Measurements from ENCODE around the gene GAGE10.

GAGE10 gene

GRCh38 chrX:49271341-49271740, 32.1 kb upstream of the GAGE10 start:
- TF ChIP-seq, protein P1, sequence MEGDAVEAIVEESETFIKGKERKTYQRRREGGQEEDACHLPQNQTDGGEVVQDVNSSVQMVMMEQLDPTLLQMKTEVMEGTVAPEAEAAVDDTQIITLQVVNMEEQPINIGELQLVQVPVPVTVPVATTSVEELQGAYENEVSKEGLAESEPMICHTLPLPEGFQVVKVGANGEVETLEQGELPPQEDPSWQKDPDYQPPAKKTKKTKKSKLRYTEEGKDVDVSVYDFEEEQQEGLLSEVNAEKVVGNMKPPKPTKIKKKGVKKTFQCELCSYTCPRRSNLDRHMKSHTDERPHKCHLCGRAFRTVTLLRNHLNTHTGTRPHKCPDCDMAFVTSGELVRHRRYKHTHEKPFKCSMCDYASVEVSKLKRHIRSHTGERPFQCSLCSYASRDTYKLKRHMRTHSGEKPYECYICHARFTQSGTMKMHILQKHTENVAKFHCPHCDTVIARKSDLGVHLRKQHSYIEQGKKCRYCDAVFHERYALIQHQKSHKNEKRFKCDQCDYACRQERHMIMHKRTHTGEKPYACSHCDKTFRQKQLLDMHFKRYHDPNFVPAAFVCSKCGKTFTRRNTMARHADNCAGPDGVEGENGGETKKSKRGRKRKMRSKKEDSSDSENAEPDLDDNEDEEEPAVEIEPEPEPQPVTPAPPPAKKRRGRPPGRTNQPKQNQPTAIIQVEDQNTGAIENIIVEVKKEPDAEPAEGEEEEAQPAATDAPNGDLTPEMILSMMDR (IDR thresholded peaks at IDR 0.05) = no peak
- Histone ChIP-seq H3K4me1 (ENCODE audit: control insufficient read depth in 1 of 2, insufficient read depth in 1 of 2, low read depth in 1 of 2, low read length in 1 of 2) (peaks cover 18 to 37% of the 10 kb centered on the region in 2 experiments), H3K4me3 (ENCODE audit: low read depth in 1 of 2, low read length in 1 of 2) (no peak overlapping the region), H3K27me3 (no peaks in the 10 kb centered on the region), H3K36me3 (no peaks in the 10 kb centered on the region), H3K9me3 (no peaks in the 10 kb centered on the region), H3K27ac (no peak overlapping the region)

DNA sequence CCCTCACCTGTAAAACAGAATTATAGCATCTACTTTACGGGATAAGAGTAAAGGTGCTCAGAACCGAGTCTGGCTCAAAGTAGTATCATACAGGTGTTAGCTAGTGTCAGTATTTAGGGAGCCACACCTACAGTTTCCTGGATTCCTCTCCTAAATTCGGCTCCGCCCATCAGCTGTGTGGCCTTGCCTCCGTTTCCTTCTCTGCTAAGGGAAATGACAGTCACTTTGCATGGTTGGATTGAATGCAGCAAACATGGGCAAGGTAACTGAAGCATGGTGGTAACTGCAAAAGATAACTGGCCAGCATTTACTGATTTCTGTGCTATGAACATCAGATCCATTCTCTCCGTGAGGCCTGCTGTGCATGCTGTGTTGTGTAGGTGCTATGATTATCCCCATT, 31.0 kb upstream of the GAGE10 start:
- Histone ChIP-seq H3K36me3 (no peaks in the 10 kb centered on the region), H3K4me3 (ENCODE audit: low read depth in 1 of 2, low read length in 1 of 2) (no peak overlapping the region), H3K27ac (no peak overlapping the region), H3K4me1 (ENCODE audit: control insufficient read depth in 1 of 2, insufficient read depth in 1 of 2, low read depth in 1 of 2, low read length in 1 of 2) (peaks cover 18 to 37% of the 10 kb centered on the region in 2 experiments), H3K27me3 (no peaks in the 10 kb centered on the region), H3K9me3 (no peaks in the 10 kb centered on the region)
- TF ChIP-seq, protein P1 (IDR thresholded peaks at IDR 0.05) = no peak

DNA sequence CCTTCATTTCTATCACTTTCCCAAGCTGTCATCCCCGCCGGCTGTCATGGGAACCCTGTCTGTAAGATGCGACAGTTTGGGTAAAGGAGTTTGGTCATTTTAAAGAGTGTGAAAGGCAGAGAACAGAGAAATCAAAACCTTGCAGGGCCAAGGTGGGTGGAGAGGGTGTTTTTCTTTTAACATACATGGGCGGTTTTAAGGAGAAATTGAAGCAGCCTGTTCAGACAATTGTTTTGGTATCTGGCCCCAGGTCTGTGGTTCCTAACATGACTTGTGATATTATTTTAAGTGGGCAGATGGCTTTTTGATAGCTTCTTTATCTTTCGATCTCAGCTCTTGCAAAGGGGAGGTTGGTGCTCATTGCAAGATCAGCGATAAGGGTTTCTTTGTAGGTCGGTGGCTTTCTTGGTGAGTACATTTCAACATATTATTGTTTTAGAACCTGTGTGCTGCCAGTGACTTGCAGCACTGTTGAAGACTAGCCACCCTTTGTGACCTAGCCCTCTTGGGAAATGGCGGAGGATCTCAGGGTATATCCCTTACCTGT, 30.2 kb upstream of the GAGE10 start:
- no peaks in the 10 kb centered on the region for H3K36me3 ChIP-seq
- TF ChIP-seq, protein P1 (IDR thresholded peaks at IDR 0.05) = no peak
- H3K4me3 ChIP-seq (ENCODE audit: low read depth in 1 of 2, low read length in 1 of 2) = no peak overlapping the region
- H3K27me3 ChIP-seq = no peaks in the 10 kb centered on the region
- H3K4me1 ChIP-seq (ENCODE audit: control insufficient read depth in 1 of 2, insufficient read depth in 1 of 2, low read depth in 1 of 2, low read length in 1 of 2) = peaks cover 16 to 34% of the 10 kb centered on the region in 2 experiments
- no peaks in the 10 kb centered on the region for H3K9me3 ChIP-seq
- no peak overlapping the region for H3K27ac ChIP-seq

DNA sequence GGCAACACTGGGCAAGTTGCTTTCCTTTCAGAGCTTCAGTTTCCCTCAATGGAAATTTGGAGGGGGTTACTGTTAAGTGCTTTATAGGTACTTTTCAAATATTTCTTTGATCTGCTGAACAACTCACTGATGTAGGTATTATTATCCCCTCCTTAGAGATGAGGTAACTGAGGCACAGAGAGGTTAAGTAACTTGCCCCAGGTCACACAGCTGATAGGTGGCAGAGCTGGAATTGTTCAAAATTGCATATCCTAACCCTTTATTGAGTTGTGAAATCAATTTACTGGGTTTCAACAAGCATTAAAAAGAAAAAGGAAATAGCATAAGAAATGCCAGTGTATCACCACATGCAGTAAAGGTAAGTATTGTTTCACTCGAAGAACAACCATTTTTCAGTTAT, 27.2 kb upstream of the GAGE10 start:
- Histone ChIP-seq H3K4me1 (ENCODE audit: control insufficient read depth in 1 of 2, insufficient read depth in 1 of 2, low read depth in 1 of 2, low read length in 1 of 2) (peaks cover 0 to 18% of the 10 kb centered on the region in 2 experiments), H3K4me3 (ENCODE audit: low read depth in 1 of 2, low read length in 1 of 2) (no peak overlapping the region), H3K36me3 (no peaks in the 10 kb centered on the region), H3K9me3 (no peaks in the 10 kb centered on the region), H3K27me3 (no peaks in the 10 kb centered on the region), H3K27ac (no peak overlapping the region)
- TF ChIP-seq, protein P1 (IDR thresholded peaks at IDR 0.05) = no peak

DNA sequence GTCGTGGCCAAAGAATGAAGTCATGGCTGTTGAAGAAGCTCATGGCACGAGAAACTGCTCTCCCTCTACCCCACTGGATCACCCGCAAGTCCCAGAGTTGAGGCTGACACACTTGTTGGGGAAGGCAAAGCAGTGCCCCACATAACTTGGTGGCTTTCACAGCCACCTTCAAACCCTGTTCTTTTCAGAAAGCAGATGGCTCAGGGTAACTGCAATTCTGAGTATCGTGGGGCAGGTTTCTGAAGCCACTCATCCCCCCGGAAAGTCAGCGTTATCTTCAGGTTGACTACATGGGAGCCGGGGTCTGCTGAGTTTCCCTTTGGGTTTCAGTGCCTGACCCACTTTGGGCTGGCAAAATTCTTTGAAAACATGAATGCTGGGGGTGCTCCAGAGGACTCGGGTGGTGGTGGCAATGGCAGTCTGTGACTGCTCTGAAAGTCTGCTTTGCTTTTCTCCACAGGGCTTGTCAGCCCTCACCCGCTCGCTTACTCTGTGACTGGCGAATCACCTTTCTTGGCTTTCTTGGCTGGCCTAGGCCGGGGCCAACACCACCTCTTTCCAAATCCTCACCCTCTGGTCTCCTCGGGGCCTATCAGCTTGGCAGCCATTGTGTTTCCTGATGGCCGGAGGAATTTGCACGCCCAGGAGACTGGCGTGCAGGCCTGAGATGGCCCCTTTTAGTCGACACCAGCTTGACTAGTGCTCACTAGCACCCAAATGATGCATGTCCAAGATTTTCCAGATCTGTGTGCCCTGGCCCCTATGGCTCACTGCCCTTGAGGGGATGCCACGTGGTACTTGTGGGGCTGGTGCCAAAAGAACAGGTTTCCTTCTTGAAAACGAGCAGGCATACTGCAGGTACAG, 26.5 kb upstream of the GAGE10 start:
- Histone ChIP-seq H3K36me3 (no peaks in the 10 kb centered on the region), H3K4me3 (ENCODE audit: low read depth in 1 of 2, low read length in 1 of 2) (no peak overlapping the region), H3K27ac (no peak overlapping the region), H3K27me3 (no peaks in the 10 kb centered on the region), H3K4me1 (ENCODE audit: control insufficient read depth in 1 of 2, insufficient read depth in 1 of 2, low read depth in 1 of 2, low read length in 1 of 2) (peaks cover 0 to 12% of the 10 kb centered on the region in 2 experiments), H3K9me3 (no peaks in the 10 kb centered on the region)
- TF ChIP-seq, protein P1 (IDR thresholded peaks at IDR 0.05) = no peak

Data from neutrophil (primary cell).